Keratinocyte (primary cell): ENCODE data around the gene KMT2E. TPM values are rescaled to one million over a fixed set of nuclear protein-coding genes. Genes with fewer than 3 reads are reported as not detected.

Experiments used
- DNase-seq: peaks from one replicate; pipeline ENCODE4 v3.0.0-alpha.2; 2011; ENCODE audit warnings: low read depth, missing footprints, low spot score
- FAIRE-seq: peaks from 2 replicates; lab custom pipeline; 2011; peaks lifted over from hg19 to GRCh38; lab: Jason Lieb, UNC
- H2AFZ ChIP-seq: 2 replicates; pipeline ENCODE4 v1.6.0; 2012; ENCODE audit warnings: low read length, control low read depth, inconsistent platforms; ENCODE audit not compliant: control insufficient read depth
- H3K27ac ChIP-seq: 2 replicates; pipeline ENCODE4 v1.5.1; 2011; ENCODE audit warnings: low read length; ENCODE audit not compliant: control insufficient read depth, insufficient read depth
- H3K27me3 ChIP-seq: 3 replicates; pipeline ENCODE4 v1.6.0; 2011; ENCODE audit warnings: low read length; ENCODE audit not compliant: control insufficient read depth, insufficient read depth; ENCODE audit errors: extremely low read depth
- H3K36me3 ChIP-seq, 2 experiments: 2 replicates in 1 of 2; 3 replicates in 1 of 2; pipeline ENCODE4 v1.5.1; 2011; ENCODE audit warnings: low read length in 2 of 2, mild to moderate bottlenecking in 1 of 2; ENCODE audit not compliant: control insufficient read depth in 2 of 2, insufficient read depth in 2 of 2; ENCODE audit errors: extremely low read depth in 1 of 2
- H3K4me1 ChIP-seq: 3 replicates; pipeline ENCODE4 v1.5.1; 2011; ENCODE audit warnings: low read length; ENCODE audit not compliant: control insufficient read depth, insufficient read depth; ENCODE audit errors: extremely low read depth
- H3K4me2 ChIP-seq: 3 replicates; pipeline ENCODE4 v1.6.0; 2011; ENCODE audit warnings: low read depth, low read length; ENCODE audit not compliant: control insufficient read depth, insufficient read depth; ENCODE audit errors: extremely low read depth
- H3K4me3 ChIP-seq, 3 experiments: fragments of 200-600 bp in 1 of 3; sonication (generic) in 1 of 3; 2 replicates in 2 of 3; 3 replicates in 1 of 3; pipeline ENCODE4 v1.5.1; 2011 to 2016; ENCODE audit warnings: low read length in 3 of 3, mild to moderate bottlenecking in 3 of 3, control low read depth in 2 of 3, inconsistent platforms in 1 of 3, low read depth in 1 of 3, mixed read lengths in 1 of 3, mixed run types in 1 of 3, moderate library complexity in 1 of 3; ENCODE audit not compliant: control insufficient read depth in 2 of 3, insufficient read depth in 2 of 3; ENCODE audit errors: extremely low read depth in 1 of 3
- H3K79me2 ChIP-seq: 2 replicates; pipeline ENCODE4 v1.6.0; 2012; ENCODE audit warnings: low read length; ENCODE audit not compliant: control insufficient read depth, insufficient read depth
- H3K9ac ChIP-seq: 3 replicates; pipeline ENCODE4 v1.6.0; 2011; ENCODE audit warnings: low read length; ENCODE audit not compliant: control insufficient read depth, insufficient read depth; ENCODE audit errors: extremely low read depth
- H3K9me1 ChIP-seq: 3 replicates; pipeline ENCODE4 v1.6.0; 2011; ENCODE audit warnings: low read length; ENCODE audit not compliant: control insufficient read depth, insufficient read depth; ENCODE audit errors: extremely low read depth
- H3K9me3 ChIP-seq: 2 replicates; pipeline ENCODE4 v1.5.1; 2012; ENCODE audit warnings: low read depth, low read length; ENCODE audit not compliant: control insufficient read depth
- H4K20me1 ChIP-seq: 3 replicates; pipeline ENCODE4 v1.6.0; 2011; ENCODE audit warnings: low read length; ENCODE audit not compliant: control insufficient read depth, insufficient read depth; ENCODE audit errors: extremely low read depth
- EZH2 ChIP-seq: IDR thresholded peaks from one replicate; pipeline ENCODE4 v1.6.1; 2012; ENCODE audit warnings: inconsistent platforms, mild to moderate bottlenecking, low read length, moderate library complexity
- dilution Hi-C: fragments of 300-500 bp; cut with MboI; formaldehyde crosslinking; loops from one replicate; pipeline ENCODE4 v1.7.0; 2020; ENCODE audit warnings: low sequenced_read_pairs; ENCODE audit not compliant: extremely low pct_ligation_motif_present
- polyA plus RNA-seq, 5 experiments: library from polyadenylated mRNA; depleted of rRNA in 3 of 5; stranded (reverse) in 3 of 5; stranded (forward) in 1 of 5; unstranded in 1 of 5; fragments of >200 nt; gene quantifications; 1 replicate in 1 of 5; 2 replicates in 3 of 5; 3 replicates in 1 of 5; pipeline versions ENCODE4 v1.2.1 to v1.2.3, GENCODE V29; 2011 to 2012; ENCODE audit warnings: missing spikeins in 2 of 5, low read depth in 1 of 5, low replicate concordance in 1 of 5
- TF ChIP-seq, protein P1 (sequence below), 3 experiments: IDR thresholded peaks in 1 of 3; conservative IDR thresholded peaks in 1 of 3; optimal IDR thresholded peaks in 1 of 3; 2 replicates in 2 of 3; 3 replicates in 1 of 3; pipeline versions ENCODE3 to v1.5.1; 2011; ENCODE audit warnings: low read length in 3 of 3, mild to moderate bottlenecking in 3 of 3, moderate library complexity in 2 of 3, control low read depth in 1 of 3, inconsistent platforms in 1 of 3; ENCODE audit not compliant: insufficient read depth in 2 of 3; ENCODE audit errors: extremely low read depth in 1 of 3

KMT2E gene
- polyA plus RNA-seq, 1 donor (not counting 4 experiments of a cell fraction or from before 2014, with no cell fraction given) = 12.9 TPM

DNA sequence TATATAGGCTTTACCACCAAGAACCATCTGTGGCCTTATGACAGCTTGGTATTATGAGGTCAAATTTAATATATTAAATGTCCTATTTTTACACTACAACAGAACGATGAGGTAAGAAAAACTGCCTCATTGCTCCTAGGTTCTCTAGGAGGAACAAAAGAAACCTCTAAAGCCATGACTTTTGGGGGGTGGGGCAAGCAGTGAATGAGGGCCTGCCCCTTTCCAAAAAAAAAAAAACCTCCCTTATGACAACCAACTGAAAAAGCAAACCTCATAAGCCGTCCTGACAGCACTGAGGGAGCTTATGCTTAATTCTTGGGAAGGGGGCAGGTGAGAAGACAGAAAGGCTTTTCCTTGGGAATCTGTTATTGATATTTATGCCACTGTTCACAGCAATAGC, 116.6 kb downstream of the KMT2E start:
- H3K27ac ChIP-seq = no peak overlapping the region
- no peak for DNase-seq
- FAIRE-seq = no peak
- no peak overlapping the region for H3K9ac ChIP-seq
- peaks cover 8% of the 10 kb centered on the region for H3K79me2 ChIP-seq
- no peak for TF ChIP-seq EZH2
- TF ChIP-seq, protein P1, sequence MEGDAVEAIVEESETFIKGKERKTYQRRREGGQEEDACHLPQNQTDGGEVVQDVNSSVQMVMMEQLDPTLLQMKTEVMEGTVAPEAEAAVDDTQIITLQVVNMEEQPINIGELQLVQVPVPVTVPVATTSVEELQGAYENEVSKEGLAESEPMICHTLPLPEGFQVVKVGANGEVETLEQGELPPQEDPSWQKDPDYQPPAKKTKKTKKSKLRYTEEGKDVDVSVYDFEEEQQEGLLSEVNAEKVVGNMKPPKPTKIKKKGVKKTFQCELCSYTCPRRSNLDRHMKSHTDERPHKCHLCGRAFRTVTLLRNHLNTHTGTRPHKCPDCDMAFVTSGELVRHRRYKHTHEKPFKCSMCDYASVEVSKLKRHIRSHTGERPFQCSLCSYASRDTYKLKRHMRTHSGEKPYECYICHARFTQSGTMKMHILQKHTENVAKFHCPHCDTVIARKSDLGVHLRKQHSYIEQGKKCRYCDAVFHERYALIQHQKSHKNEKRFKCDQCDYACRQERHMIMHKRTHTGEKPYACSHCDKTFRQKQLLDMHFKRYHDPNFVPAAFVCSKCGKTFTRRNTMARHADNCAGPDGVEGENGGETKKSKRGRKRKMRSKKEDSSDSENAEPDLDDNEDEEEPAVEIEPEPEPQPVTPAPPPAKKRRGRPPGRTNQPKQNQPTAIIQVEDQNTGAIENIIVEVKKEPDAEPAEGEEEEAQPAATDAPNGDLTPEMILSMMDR (optimal IDR thresholded peaks at IDR 0.05 in 1 of 3, IDR thresholded peaks at IDR 0.05 in 1 of 3, conservative IDR thresholded peaks at IDR 0.05 in 1 of 3; ENCODE audit: extremely low read depth in 1 of 3, insufficient read depth in 2 of 3, low read length in 3 of 3) = no peak
- H3K9me1 ChIP-seq = no peaks in the 10 kb centered on the region
- dilution Hi-C loops = no loop called here
- H2AFZ ChIP-seq = no peak overlapping the region
- H3K9me3 ChIP-seq = no peaks in the 10 kb centered on the region
- no peak overlapping the region for H3K4me3 ChIP-seq
- H3K4me1 ChIP-seq = no peaks in the 10 kb centered on the region
- no peak overlapping the region for H3K4me2 ChIP-seq
- peaks cover 22 to 23% of the 10 kb centered on the region in 2 experiments for H3K36me3 ChIP-seq
- H4K20me1 ChIP-seq = no peaks in the 10 kb centered on the region
- no peaks in the 10 kb centered on the region for H3K27me3 ChIP-seq

DNA sequence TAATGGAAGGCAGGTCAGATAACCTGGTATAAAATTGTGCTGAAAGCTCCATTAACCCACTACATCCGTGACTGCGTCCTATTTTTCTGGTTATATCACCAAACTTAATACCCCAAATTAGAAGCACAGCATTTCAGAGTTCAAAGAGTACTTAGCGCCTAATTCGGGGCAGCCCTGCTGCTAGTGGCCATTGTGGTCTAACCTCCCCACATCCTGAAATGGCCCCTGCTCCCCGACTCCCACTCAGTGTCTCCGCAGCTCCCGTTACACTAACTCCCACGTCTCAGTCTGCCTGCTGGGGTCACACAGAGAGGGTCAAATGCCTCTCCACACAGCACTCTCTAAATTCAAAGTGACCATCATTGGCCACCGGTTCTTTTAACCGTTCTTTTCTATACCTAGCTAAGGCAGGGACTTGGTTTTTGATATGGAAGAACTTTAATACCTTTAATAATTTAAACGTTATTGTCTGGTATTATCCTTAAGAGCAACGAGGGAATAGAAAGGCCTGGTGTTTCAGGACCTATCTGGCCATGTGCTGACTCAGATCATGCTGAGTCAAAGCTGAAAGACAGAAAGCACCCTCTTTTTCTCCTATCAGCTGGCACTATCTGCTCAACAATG, 117.1 kb downstream of the KMT2E start:
- dilution Hi-C loops = no loop called here
- DNase-seq = no peak
- no peak for FAIRE-seq

More for the DNA sequence above, 117.1 kb downstream of the KMT2E start:
- Histone ChIP-seq H3K4me3 (no peak overlapping the region), H3K27me3 (no peaks in the 10 kb centered on the region), H3K9me1 (no peaks in the 10 kb centered on the region), H3K9me3 (no peaks in the 10 kb centered on the region), H3K4me1 (no peaks in the 10 kb centered on the region), H3K4me2 (no peak overlapping the region), H4K20me1 (no peaks in the 10 kb centered on the region), H3K79me2 (peaks cover 8% of the 10 kb centered on the region), H3K9ac (no peak overlapping the region), H3K36me3 (peaks cover 18% of the 10 kb centered on the region in 2 experiments), H2AFZ (no peak overlapping the region), H3K27ac (no peak overlapping the region)
- TF ChIP-seq, protein P1 (optimal IDR thresholded peaks at IDR 0.05 in 1 of 3, IDR thresholded peaks at IDR 0.05 in 1 of 3, conservative IDR thresholded peaks at IDR 0.05 in 1 of 3; ENCODE audit: extremely low read depth in 1 of 3, insufficient read depth in 2 of 3, low read length in 3 of 3) = no peak
- no peak for TF ChIP-seq EZH2
